HG02623 (cell line): Measurements from ENCODE around the gene TSHZ2.
"Not testable (repeated sequence)": the region's sequence is repeated elsewhere in the genome, so short reads cannot be mapped to it uniquely, and the experiment has no call there.

Source experiments
- ATAC-seq: cut with Tn5 transposase; IDR thresholded peaks from one replicate; pipeline ENCODE4 v1.9.1; 2021; ENCODE audit warnings: moderate library complexity; ENCODE audit not compliant: unreplicated experiment

Gene TSHZ2

GRCh38 chr20:53399083-53399482, 426.9 kb downstream of the TSHZ2 start:
- ATAC-seq = no peak

DNA sequence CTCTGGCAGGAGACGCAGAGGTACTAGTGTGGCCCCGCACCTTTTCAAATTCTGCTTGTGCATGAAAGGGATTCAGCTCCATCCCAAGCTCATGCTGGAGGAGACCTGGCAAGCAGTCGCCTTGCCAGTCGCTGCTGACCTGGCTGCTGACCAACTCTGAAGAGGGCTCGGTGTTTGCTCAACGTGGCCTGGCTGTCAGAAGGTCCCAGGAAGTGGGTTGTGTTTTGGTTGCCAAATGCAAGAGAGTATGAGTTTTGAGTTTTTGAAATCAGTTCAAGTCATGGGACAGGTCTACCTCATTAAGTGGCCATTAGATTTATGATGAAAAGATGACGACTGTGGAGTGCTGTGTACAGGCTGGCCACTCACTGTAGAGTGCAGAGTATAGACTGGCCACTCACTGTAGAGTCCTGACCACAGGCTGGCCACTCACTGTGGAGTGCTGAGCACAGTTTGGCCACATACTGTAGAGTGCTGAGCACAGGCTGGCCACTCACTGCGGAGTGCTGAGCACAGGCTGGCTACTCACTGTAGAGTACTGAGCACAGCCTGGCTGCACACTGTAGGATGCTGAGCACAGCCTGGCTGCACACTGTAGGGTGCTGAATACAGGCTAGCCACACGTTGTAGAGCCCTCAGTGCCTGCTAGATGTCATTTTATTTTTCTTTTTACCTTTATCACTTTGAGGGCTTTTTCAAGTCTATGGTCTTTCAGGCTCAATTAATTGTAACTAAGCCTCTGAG, 427.6 kb downstream of the TSHZ2 start:
- ATAC-seq = no peak

DNA sequence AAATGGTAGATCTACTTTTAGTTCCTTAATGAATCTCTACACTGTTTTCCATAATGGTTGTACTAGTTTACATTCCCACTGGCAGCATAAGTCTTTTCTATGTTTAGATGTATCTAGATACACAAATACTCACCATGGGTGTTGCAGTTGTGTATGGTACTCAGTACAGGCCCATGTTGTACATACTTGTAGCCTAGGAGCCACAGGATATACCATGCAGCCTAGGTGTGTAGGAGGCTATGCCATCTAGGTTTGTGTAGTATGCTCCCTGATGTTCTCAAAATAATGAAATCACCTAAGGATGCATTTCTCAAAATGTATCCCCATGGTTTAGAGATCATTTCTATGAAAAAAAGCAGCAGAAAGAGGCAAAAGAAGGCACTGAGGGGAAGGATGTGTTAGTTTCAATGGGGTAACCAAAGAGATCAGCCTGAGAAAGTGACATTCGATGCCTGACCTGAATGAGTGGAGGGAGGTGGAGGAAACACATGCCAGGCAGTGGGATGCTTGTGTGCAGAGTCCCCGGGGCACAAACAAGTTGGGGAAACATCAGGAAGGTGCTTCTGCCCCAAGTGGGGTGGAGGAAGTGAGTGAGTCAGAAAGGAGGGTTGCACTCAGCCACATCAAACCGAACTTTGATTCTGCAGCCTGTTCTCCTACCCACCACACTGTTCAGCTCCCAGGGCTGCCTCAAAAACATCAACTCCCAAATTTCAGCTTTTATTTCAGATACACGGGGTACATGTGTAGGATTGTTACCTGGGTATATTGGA, 430.3 kb downstream of the TSHZ2 start:
- ATAC-seq = no peak

DNA sequence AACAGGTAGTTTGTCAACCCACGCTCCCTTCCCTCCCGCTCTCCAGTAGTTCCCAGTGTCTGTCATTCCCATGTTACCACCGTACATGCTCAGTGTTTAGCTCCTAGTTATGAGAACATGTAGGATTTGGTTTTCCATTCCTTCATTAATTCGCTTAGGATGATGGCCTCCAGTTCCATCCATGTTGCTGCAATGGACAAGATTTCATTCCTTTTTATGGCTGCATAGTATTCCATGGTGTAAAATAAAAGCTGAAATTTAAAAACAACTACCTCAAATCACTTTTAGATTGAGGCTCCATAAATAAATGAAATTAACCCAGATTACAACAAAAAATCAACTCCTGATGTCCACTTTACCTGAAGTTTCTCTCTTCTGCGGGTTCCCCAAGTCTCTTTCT, 430.9 kb downstream of the TSHZ2 start:
- no peak for ATAC-seq

- no peak for ATAC-seq
Observed at GRCh38 chr20:53405139-53405538, 433.0 kb downstream of the TSHZ2 start.

DNA sequence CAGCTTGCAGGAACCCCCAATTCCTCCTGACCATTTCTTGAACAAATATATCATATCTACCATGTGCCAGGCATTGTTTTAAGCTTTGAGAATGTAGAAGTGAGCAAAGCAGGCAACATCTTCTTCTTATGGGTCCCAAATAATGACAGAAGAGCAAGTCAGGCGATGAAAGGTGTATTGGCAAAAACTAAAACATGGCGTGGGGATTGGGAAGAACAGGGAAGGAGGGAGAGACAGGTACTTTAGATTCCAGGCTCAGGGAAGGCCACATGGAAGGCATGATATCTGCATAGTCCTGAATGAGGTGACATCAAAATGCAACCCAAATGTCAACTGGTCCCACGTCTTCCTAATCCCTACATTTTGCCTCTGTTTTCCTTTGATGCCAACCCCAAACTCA, 434.4 kb downstream of the TSHZ2 start:
- ATAC-seq = no peak

- no peak for ATAC-seq
Observed at GRCh38 chr20:53408691-53409446, 436.7 kb downstream of the TSHZ2 start.

GRCh38 chr20:53409447-53409717, 437.2 kb downstream of the TSHZ2 start:
- ATAC-seq = no peak

DNA sequence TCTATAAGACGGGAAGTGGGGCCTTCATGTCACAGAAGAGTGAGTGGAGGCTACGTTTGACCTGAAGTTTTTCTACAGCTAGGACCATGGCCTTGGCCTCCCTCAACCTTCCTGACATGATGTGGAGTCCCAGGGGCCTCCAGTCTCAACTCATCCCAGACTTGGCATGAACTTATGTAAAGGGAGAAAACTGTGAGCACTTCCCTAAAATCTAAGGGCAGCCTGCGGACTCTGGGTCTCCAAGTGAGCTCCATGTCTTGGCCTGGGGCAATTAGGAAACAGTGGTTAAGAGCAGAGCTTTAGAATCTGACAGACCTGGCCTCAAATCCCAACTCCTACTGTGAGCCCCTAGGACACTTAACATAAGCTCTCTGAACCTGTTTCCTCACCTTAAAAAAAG, 439.0 kb downstream of the TSHZ2 start:
- no peak for ATAC-seq

DNA sequence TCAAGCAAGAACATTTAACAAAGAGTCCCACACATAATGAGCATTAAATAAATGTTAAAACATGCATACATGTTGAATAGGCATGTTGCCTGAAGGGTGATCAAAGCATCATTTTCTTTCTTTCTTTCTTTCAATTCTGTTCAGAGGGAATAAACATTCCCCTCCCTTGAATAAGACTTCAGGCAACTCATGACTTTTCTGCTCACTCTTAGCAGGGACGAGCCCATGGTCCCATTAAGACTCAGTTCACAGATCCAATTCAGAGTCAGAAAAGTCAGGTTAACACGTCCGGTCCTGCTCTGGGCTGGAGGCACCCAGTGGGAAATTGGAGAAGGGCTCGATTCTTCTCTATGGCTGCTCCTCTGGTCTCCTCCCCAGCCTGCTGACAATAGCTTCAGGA, 439.7 kb downstream of the TSHZ2 start:
- no peak for ATAC-seq

GRCh38 chr20:53412577-53413185, 440.5 kb downstream of the TSHZ2 start:
- no peak for ATAC-seq

DNA sequence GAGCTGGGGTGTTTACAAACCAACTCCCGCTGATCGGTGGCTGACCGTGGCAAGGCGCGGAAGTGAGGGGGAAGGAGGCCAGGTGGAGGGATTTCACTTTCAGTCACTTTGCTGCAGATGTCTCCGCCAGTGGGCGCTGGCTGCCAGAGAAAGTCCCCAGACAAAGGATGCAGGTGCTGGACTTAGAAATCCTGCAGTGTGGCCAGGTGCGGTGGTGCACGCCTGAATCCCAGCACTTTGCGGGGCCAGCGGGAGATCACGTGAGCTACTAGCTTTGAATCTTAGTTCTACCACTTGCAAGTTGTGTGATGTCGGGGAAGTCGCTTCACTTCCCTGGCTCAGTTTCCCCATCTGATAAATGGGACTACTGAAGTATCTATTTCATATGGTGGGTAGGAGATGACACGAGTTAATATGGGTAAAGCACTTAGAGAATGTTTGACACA, 441.1 kb downstream of the TSHZ2 start:
- ATAC-seq = peak; percentile 90

DNA sequence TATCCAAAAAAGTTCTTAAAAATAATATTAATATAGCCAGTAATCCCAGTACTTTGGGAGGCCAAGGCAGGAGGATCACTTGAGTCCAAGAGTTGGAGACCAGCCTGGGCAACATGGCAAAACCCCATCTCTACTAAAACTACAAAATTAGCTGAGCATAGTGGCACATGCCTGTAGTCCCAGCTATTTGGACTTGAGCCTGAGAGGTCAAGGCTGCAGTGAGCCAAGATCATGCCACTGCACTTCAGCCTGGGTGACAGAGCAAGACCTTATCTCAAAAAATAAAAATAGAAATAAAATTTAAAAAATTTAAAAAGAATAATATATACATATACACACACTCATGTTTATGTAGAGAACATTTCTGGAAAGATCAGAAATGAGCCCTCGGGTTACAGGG, 441.7 kb downstream of the TSHZ2 start:
- ATAC-seq = not testable (repeated sequence)

GRCh38 chr20:53419693-53420460, 447.7 kb downstream of the TSHZ2 start:
- ATAC-seq = no peak

- no peak for ATAC-seq
Observed at GRCh38 chr20:53421343-53421742, 449.2 kb downstream of the TSHZ2 start.

- no peak for ATAC-seq
Observed at GRCh38 chr20:53422039-53422438, 449.9 kb downstream of the TSHZ2 start.

- no peak for ATAC-seq
Observed at GRCh38 chr20:53423587-53424146, 451.5 kb downstream of the TSHZ2 start.

GRCh38 chr20:53425481-53425880, 453.3 kb downstream of the TSHZ2 start:
- no peak for ATAC-seq

DNA sequence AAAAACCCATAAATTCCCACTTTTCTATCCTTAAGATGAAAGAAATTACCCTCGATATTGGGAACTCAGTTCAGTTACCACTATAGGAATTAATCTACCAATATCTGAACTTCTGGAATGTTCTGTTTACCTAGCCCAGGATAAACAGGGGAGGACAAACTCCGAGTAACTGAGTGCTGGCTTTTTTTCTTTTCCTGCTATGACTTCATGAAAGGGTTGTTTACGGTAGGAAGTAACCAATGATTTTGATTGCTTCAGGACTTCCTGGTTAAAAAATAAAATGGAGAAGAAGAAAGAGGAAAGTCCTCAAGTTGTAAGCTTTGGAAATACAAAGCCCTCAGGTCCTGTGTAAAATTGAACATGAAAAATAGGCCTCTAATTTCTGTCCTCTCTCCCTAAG, 453.8 kb downstream of the TSHZ2 start:
- ATAC-seq = no peak

DNA sequence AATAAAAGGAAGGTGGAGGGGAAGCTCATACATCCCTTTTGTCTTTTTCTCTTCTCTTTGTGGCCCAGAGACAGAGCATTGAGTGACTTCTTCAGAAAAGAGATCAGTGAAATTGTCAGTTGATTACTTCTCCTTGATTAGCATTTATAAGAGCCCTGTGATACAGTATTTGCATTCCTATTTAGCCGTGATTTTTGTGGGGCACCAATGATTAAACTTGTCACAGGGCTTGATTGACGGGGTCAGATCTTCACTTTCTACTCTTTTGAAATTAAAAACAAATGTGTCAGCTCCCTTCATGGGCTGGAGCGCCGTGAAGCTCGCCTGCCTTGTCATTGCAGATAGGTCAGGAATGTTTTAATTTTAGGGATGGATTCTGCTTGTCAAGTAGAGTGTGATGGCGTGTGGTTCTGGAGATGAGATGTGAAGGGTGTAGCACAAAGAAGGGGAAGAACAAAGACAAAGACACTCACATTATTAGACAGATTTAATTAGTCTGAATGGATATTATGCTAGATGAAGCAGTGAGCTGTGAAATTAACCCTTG, 454.7 kb downstream of the TSHZ2 start:
- no peak for ATAC-seq
